ENCODE data around the gene ZNF385B.
"Not testable (repeated sequence)": the region's sequence is repeated elsewhere in the genome, so short reads cannot be mapped to it uniquely, and the experiment has no call there.

- TF ChIP-seq POLR2A (IDR thresholded peaks at IDR 0.05; ENCODE audit: extremely low read depth, insufficient read length); MAX (IDR thresholded peaks at IDR 0.05; ENCODE audit: low read depth, low read length): not testable (repeated sequence)
These were observed 231.6 kb downstream of the ZNF385B start for GRCh38 chr2:179629776-179630175.

Data from NB4 (cell line).